ENCODE results near the gene SLC39A7. TPM values are rescaled to one million over a fixed set of nuclear protein-coding genes. Genes with fewer than 3 reads are reported as not detected.
A peak's percentile ranks its signal among the peaks of the same experiment; 100 is the strongest.
"Not testable (repeated sequence)": the region's sequence is repeated elsewhere in the genome, so short reads cannot be mapped to it uniquely, and the experiment has no call there.

Gene SLC39A7
- total RNA-seq, 1 donor from 2014 or later = 140 TPM

DNA sequence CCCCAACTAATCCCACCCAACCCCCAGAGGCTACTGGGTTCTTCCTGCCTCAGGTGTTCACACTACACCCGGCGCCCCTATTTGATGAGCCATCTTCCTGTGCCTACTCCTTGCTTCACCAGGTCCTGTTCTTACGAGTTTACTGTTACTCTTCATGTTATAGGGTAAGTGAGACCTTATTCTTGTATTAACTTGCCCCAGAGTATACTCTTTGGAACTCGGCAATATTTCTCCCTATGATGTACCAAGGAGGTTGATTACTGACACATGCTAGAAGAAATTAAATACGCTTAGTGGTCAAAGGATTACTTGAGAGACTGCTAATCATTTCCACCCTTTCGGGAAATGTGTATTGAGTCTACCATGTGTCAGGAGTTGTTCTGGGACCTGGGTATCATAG, 16.6 kb downstream of the SLC39A7 start:
- Mint-ChIP-seq H3K27ac (no peak overlapping the region), H3K4me3 (no peak overlapping the region), H3K9me3 (no peaks in the 10 kb centered on the region), H3K27me3 (ENCODE audit: low read depth) (peaks cover 56% of the 10 kb centered on the region), H3K4me1 (peaks cover 21% of the 10 kb centered on the region), H3K36me3 (no peaks in the 10 kb centered on the region)
- no peak for DNase-seq (ENCODE audit: low spot score in 2 of 2, unreplicated experiment in 2 of 2)
- TF ChIP-seq, protein P1, sequence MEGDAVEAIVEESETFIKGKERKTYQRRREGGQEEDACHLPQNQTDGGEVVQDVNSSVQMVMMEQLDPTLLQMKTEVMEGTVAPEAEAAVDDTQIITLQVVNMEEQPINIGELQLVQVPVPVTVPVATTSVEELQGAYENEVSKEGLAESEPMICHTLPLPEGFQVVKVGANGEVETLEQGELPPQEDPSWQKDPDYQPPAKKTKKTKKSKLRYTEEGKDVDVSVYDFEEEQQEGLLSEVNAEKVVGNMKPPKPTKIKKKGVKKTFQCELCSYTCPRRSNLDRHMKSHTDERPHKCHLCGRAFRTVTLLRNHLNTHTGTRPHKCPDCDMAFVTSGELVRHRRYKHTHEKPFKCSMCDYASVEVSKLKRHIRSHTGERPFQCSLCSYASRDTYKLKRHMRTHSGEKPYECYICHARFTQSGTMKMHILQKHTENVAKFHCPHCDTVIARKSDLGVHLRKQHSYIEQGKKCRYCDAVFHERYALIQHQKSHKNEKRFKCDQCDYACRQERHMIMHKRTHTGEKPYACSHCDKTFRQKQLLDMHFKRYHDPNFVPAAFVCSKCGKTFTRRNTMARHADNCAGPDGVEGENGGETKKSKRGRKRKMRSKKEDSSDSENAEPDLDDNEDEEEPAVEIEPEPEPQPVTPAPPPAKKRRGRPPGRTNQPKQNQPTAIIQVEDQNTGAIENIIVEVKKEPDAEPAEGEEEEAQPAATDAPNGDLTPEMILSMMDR (IDR thresholded peaks at IDR 0.05; ENCODE audit: unreplicated experiment) = no peak

DNA sequence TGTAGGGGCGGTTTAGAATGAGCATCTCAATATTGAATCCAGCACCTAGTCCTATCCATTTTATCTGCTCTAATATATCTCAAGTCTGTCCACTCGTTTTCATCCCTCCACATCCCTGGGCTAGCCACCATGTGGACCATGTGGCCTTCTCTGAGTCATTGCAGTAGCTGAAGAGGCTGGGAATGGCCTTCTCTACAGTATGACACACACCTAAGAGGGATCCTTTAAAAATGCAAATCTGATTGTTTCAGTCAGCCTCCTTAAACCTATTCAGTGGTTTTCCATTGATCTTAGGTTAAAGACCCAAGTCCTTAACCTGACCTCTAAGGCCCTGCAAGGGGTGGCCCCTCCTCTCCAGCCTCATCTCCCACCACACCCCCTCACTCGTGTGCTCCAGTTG, 17.0 kb downstream of the SLC39A7 start:
- no peaks in the 10 kb centered on the region for H3K36me3 Mint-ChIP-seq
- no peak overlapping the region for H3K27ac Mint-ChIP-seq
- DNase-seq (ENCODE audit: low spot score in 2 of 2, unreplicated experiment in 2 of 2) = no peak
- H3K27me3 Mint-ChIP-seq (ENCODE audit: low read depth) = peaks cover 58% of the 10 kb centered on the region
- peaks cover 19% of the 10 kb centered on the region for H3K4me1 Mint-ChIP-seq
- no peak overlapping the region for H3K4me3 Mint-ChIP-seq
- H3K9me3 Mint-ChIP-seq = peaks cover under 1% of the 10 kb centered on the region
- TF ChIP-seq, protein P1 (IDR thresholded peaks at IDR 0.05; ENCODE audit: unreplicated experiment) = no peak

DNA sequence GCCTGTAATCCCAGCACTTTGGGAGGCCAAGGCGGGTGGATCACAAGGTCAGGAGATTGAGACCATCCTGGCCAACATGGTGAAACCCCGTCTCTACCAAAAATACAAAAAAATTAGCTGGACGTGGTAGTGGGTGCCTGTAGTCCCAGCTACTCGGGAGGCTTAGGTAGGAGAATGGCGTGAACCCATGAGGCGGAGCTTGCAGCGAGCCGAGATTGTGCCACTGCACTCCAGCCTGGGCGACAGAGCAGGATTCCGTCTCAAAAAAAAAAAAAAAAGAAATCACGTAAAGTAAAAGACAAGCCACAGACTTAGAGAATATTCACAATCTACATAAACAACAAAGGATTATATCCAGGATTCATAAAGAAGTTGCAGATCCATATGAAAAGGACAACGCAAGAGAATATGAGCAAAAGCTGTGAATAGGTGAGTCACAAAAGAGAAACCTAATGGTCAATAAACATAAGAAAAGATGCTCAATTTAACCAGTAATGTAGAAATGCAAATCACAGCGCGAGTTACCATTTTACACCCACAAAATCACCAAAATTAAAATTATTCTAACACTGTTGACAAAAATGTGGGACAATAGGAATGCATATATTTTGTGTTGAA, 25.9 kb downstream of the SLC39A7 start:
- not testable (repeated sequence) for H3K4me3 Mint-ChIP-seq; H3K36me3 Mint-ChIP-seq; H3K27ac Mint-ChIP-seq; DNase-seq (ENCODE audit: low spot score in 2 of 2, unreplicated experiment in 2 of 2); H3K4me1 Mint-ChIP-seq; H3K9me3 Mint-ChIP-seq
- H3K27me3 Mint-ChIP-seq (ENCODE audit: low read depth) = peaks cover 62% of the 10 kb centered on the region

DNA sequence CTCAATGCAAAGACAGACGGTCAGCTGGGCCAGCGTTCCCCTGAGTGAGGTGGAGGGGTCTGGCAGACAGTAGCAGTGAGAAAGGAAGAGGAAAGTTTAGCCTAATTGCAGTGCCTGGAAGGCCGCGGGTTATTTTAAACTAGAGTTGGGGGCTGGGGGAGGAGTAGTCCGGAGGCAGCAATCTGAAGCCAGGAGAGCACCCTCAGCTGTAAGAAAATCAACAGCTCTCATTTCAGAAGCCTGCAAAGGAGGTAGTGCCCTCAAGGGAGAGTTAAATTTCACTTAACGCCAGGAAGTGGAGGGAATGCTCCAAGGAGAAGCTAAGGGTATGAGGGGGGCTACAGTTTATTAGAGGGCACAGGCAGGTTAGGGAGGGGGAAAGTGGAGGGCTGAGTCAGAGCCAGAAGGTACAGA, 34.6 kb downstream of the SLC39A7 start:
- no peak for DNase-seq (ENCODE audit: low spot score in 2 of 2, unreplicated experiment in 2 of 2)
- Mint-ChIP-seq H3K27ac (peak overlapping the region; percentile 60), H3K4me3 (no peak overlapping the region), H3K36me3 (no peaks in the 10 kb centered on the region), H3K27me3 (ENCODE audit: low read depth) (peaks cover 14% of the 10 kb centered on the region), H3K9me3 (no peaks in the 10 kb centered on the region), H3K4me1 (peaks cover 12% of the 10 kb centered on the region)
- TF ChIP-seq, protein P1 (IDR thresholded peaks at IDR 0.05; ENCODE audit: unreplicated experiment) = no peak

DNA sequence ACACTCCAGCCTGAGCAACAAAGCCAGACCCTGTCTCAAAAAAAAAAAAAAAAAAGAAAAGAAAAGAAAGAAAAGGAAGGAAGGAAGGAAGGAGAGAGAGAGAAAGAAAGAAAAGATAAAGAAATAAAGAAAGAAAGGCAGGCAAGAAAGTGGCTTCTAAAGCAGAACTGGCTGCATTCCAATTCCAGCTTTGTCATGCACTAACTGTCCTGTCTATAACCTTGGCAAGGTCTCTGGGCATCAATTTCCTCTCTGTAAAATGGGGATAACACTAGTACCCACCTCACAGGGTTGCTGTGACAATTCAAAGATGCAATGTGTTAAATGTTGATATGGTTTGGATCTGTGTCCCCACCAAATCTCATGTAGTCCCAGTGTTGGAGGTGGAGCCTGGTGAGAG, 35.7 kb downstream of the SLC39A7 start:
- Mint-ChIP-seq H3K4me3 (no peak overlapping the region), H3K9me3 (no peaks in the 10 kb centered on the region), H3K27ac (no peak overlapping the region), H3K36me3 (no peaks in the 10 kb centered on the region), H3K4me1 (peaks cover 12% of the 10 kb centered on the region), H3K27me3 (ENCODE audit: low read depth) (peaks cover 19% of the 10 kb centered on the region)
- DNase-seq (ENCODE audit: low spot score in 2 of 2, unreplicated experiment in 2 of 2) = no peak
- TF ChIP-seq, protein P1 (IDR thresholded peaks at IDR 0.05; ENCODE audit: unreplicated experiment) = no peak

DNA sequence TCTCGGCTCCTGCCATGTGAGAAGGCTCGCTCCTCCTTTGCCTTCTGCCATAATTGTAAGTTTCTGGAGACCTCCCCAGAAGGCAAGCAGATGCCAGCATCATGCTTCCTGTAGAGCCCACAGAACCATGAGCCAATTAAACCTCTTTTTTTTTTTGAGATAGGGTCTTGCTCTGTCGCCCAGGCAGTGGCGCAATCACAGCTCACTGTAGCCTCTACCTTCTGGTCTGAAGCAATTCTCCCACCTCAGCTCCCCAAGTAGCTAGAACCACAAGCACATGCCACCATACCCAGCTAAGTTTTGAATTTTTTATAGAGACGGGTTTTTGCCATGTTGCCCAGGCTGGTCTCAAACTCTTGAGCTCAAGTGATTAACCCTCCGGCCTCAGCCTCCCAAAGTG, 36.2 kb downstream of the SLC39A7 start:
- peaks cover 12% of the 10 kb centered on the region for H3K4me1 Mint-ChIP-seq
- no peaks in the 10 kb centered on the region for H3K36me3 Mint-ChIP-seq
- H3K9me3 Mint-ChIP-seq = no peaks in the 10 kb centered on the region
- H3K27ac Mint-ChIP-seq = no peak overlapping the region
- TF ChIP-seq, protein P1 (IDR thresholded peaks at IDR 0.05; ENCODE audit: unreplicated experiment) = no peak
- H3K27me3 Mint-ChIP-seq (ENCODE audit: low read depth) = peaks cover 18% of the 10 kb centered on the region
- no peak for DNase-seq (ENCODE audit: low spot score in 2 of 2, unreplicated experiment in 2 of 2)
- H3K4me3 Mint-ChIP-seq = no peak overlapping the region

Data from mesothelial cell of epicardium (in vitro differentiated cells).